Heart left ventricle (tissue), 13 donors: ENCODE measurements around the gene AKNA.

ENCODE experiments used
- POLR2A ChIP-seq, 2 donors: fragments of 450-650 bp; IDR thresholded peaks; one replicate each; pipeline ENCODE4 v1.6.1; 2017; ENCODE audit warnings: antibody characterized with exemption in 2 of 2, mild to moderate bottlenecking in 2 of 2, moderate library complexity in 2 of 2
- TF ChIP-seq, protein P1 (sequence below), 12 donors: fragments of 200-600 bp; sonication (generic) in 4 of 12; IDR thresholded peaks; one replicate each; pipeline versions ENCODE4 v1.5.0 to v1.8.0; 2018 to 2022; ENCODE audit warnings: antibody characterized with exemption in 12 of 12, mild to moderate bottlenecking in 5 of 12
- donor health status: ischemic (EF 13 %, LVEDD 7.1; RV severe dilation, severe dysfunction).
- donor health status: DM: no; HTN: yes; CAD: no.
- donor health status: DM: no; HTN: no; CAD: no.
- donor health status: ischemic (EF 25% LVEDD 6.9; RV normal size, moderate dysfunction).
- donor health status: ischemic (EF 25% LVEDD 5.7; RV mildly dilated, moderate dysfunction).
- donor health status: ischemic (EF 35%, LVEDD 5.7; RV mildly dilated, moderate dysfunction).
- donor health status: nonischemic (EF 11% LVEDD 7.7; RV severe dilation, severe dysfunction).
- donor health status: DM: yes; HTN: yes; CAD: no.
- donor health status: PGD.
- donor health status: ischemic (EF 29% LVEDD 5.4; RV normal size, mild dysfunction).
- donor health status: nonischemic (EF 23%, LVEDD 6.1; RV moderate dilation, normal function).

DNA sequence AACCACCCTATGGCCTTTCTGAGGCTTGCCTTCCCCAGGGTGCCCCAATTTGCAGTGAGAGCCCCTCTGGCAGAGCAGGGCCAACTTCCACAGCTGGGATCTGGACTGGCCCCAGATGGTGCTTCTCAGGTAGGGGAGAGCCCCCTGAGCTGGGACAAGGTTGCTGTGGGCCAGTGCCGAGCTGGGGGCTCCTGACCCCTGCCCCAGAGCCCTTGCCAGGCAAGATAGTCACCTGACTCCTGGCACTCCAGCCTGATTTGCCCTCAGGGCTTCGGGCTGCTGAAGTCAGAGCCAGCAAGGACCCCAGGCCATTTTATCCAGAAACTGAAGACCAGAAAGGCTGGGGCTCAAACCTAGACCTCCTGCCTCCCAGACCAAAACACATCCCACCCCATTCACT, 33.4 kb upstream of the AKNA start:
- TF ChIP-seq, protein P1, sequence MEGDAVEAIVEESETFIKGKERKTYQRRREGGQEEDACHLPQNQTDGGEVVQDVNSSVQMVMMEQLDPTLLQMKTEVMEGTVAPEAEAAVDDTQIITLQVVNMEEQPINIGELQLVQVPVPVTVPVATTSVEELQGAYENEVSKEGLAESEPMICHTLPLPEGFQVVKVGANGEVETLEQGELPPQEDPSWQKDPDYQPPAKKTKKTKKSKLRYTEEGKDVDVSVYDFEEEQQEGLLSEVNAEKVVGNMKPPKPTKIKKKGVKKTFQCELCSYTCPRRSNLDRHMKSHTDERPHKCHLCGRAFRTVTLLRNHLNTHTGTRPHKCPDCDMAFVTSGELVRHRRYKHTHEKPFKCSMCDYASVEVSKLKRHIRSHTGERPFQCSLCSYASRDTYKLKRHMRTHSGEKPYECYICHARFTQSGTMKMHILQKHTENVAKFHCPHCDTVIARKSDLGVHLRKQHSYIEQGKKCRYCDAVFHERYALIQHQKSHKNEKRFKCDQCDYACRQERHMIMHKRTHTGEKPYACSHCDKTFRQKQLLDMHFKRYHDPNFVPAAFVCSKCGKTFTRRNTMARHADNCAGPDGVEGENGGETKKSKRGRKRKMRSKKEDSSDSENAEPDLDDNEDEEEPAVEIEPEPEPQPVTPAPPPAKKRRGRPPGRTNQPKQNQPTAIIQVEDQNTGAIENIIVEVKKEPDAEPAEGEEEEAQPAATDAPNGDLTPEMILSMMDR (IDR thresholded peaks at IDR 0.05), result no peak
- no peak for TF ChIP-seq POLR2A (IDR thresholded peaks at IDR 0.05)
